GM04504 (cell line): ENCODE measurements around the gene ZNF562.

Source experiments
- DNase-seq: peaks from one replicate; pipeline ENCODE4 v3.0.0-alpha.2; 2012; ENCODE audit warnings: low read depth

The ZNF562 gene

DNA sequence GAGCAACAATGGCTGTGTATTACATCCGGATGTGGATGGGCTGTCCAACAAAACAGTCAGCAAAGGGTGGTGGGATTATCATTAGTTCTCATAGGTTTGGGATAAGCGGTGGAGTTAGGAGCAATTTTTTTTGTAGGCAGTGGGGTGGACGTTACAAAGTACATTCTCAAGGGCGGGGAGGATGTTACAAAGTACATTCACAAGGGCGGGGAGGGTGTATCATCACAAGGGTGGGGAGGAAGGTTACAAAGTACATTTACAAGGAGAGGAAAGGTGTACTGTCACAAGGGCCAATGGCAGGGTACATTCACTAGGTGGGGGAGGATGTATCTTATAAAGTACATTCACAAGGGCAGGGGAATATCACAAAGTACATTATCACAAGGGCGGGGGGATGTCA, 33.1 kb downstream of the ZNF562 start:
- DNase-seq: no peak

DNA sequence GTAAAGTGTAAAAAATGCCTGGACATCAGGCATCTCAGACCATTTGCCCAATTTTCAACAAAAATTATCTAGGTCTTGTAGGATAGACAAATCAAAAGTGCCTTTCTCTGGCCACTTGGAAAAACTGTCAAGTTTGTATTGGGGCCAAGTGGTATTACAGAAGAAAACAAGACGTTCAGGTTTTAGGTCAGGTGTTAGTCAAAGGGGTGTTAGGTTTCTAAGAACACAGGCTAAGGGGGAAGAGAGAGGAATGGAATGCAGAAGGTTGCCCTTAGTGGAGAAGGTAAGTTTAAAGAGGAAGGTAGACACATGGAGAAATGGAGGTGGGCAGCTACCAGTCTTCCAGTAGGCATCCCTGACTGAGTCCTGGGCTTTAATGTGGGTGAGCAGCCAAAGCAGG, 33.9 kb downstream of the ZNF562 start:
- no peak for DNase-seq

DNA sequence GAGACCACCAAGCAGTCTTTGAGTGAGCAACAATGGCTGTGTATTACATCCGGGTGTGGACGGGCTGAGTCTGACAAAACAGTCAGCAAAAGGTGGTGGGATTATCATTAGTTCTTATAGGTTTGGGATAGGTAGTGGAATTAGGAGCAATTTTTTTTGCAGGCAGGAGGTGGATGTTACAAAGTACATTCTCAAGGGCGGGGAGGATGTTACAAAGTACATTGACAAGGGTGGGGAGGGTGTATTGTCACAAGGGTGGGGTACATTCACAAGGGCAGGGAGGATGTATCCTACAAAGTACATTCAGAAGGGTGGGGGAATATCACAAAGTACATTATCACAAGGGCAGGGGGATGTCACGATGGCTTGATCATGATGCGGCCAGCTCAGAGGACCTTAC, 38.9 kb downstream of the ZNF562 start:
- no peak for DNase-seq

DNA sequence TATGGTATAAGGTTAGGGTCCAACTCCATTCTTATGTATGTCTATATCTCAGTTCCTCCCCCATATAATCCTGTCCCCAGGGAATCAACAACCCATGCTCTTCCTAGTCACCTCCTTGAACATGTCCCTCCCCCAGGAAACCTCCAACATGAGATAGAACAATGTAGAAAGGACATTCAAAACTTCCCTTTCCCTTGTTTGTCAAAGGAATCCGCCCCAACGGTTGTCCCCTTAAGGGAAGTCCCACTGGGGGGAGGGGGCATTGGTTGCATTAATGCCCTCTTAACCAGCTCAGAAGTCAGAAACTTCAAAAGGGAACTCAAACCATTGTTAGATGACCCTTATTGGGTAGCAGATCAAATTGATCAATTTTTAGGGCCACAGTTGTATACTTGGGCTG, 47.0 kb downstream of the ZNF562 start:
- no peak for DNase-seq

- DNase-seq: no peak
Measured at GRCh38 chr19:9622531-9622930, 52.4 kb downstream of the ZNF562 start.

- DNase-seq: peak; percentile 75
Measured at GRCh38 chr19:9621156-9622037, 53.5 kb downstream of the ZNF562 start, which contains the start of gene ZNF561. Gene ZNF561, minus strand, starts transcription at chr19:9621232. Its CDS starts 1,776 bp downstream, at chr19:9619456.

DNA sequence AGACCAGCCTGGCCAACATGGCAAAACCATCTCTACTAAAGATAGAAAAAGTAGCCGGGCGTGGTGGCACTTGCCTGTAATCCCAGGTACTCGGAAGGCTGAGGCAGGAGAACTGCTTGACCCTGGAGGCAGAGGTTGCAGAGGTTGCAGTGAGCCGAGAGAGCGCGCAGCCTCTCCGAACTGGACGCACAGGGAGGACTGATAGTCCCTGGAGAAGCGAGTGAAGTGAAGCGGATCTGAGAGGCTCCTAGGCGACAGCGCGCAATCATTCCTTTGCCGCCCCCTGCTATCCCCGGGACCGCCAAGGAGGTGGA, 54.1 kb downstream of the ZNF562 start:
- DNase-seq: no peak

DNA sequence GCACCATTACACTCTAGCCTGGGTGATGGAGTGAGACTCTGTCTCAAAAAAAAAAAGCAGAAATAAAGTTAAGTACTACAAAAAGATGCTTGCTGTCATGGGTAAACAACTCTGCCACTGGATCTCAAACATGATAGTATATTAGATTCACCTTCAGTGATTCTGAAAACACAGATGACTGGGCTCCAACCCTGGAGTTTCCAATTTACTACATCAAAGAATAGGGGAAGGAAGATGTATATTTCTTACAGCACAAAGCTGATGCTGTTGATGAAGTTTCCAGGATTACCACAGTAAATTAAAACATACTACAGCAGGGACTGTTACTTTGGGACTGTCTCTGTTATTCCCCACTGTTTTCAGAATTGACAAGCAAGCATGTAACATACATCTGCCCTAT, 59.1 kb downstream of the ZNF562 start:
- no peak for DNase-seq

GRCh38 chr19:9610484-9611113, 64.3 kb downstream of the ZNF562 start:
- DNase-seq: no peak

- no peak for DNase-seq
Measured at GRCh38 chr19:9608912-9609311, 66.0 kb downstream of the ZNF562 start.

- peak; percentile 62 for DNase-seq
Measured at GRCh38 chr19:9597027-9597426, 77.9 kb downstream of the ZNF562 start.
